GM23338 (cell line): ENCODE data around the gene RTL1. TPM values are rescaled to one million over a fixed set of nuclear protein-coding genes. Genes with fewer than 3 reads are reported as not detected.

Experiments
- ATAC-seq: fragments of 200-7000 bp; cut with Tn5 transposase; 3 replicates; pipeline ENCODE4 v1.9.1; 2020
- DNase-seq: peaks from one replicate; pipeline ENCODE4 v3.0.0-alpha.2; 2015; ENCODE audit warnings: low spot score
- H2AFZ ChIP-seq: fragments of 200-600 bp; sonication (generic); 2 replicates; pipeline ENCODE4 v1.8.0; 2016; ENCODE audit warnings: antibody characterized with exemption, mild to moderate bottlenecking, moderate library complexity
- H3F3A ChIP-seq: fragments of 200-600 bp; sonication (generic); replicated peaks from 2 replicates; pipeline ENCODE4 v1.8.0; 2017; ENCODE audit warnings: antibody characterized with exemption, mixed run types, low read depth
- H3K27ac ChIP-seq: fragments of 200-600 bp; sonication (generic); 2 replicates; pipeline ENCODE4 v1.6.1; 2016; ENCODE audit warnings: low read depth
- H3K27me3 ChIP-seq: fragments of 200-600 bp; sonication (generic); 2 replicates; pipeline ENCODE4 v1.8.0; 2016; ENCODE audit warnings: mild to moderate bottlenecking, mixed run types, moderate library complexity; ENCODE audit not compliant: insufficient read depth
- H3K36me3 ChIP-seq: fragments of 200-600 bp; sonication (generic); 2 replicates; pipeline ENCODE4 v1.8.0; 2016; ENCODE audit warnings: mild to moderate bottlenecking; ENCODE audit not compliant: insufficient read depth
- H3K4me1 ChIP-seq: fragments of 200-600 bp; sonication (generic); 2 replicates; pipeline ENCODE4 v1.8.0; 2016; ENCODE audit warnings: mild to moderate bottlenecking, moderate library complexity; ENCODE audit not compliant: insufficient read depth
- H3K4me2 ChIP-seq: fragments of 200-600 bp; sonication (generic); 2 replicates; pipeline ENCODE4 v1.7.1; 2017; ENCODE audit warnings: mixed run types
- H3K4me3 ChIP-seq: fragments of 200-600 bp; sonication (generic); 2 replicates; pipeline ENCODE4 v1.6.1; 2016; ENCODE audit warnings: mixed run types
- H3K79me2 ChIP-seq: fragments of 200-600 bp; sonication (generic); replicated peaks from 2 replicates; pipeline ENCODE4 v1.8.0; 2017; ENCODE audit warnings: mild to moderate bottlenecking; ENCODE audit not compliant: insufficient read depth
- H3K9me2 ChIP-seq: fragments of 200-600 bp; sonication (generic); 2 replicates; pipeline ENCODE4 v1.8.0; 2017; ENCODE audit not compliant: insufficient read depth
- H4K20me1 ChIP-seq: fragments of 200-600 bp; sonication (generic); replicated peaks from 2 replicates; pipeline ENCODE4 v1.8.0; 2017; ENCODE audit warnings: mild to moderate bottlenecking; ENCODE audit not compliant: insufficient read depth
- H3K27ac Mint-ChIP-seq: 2 replicates; pipeline ENCODE4 v1.8.0; 2020; ENCODE audit warnings: inconsistent platforms, mild to moderate bottlenecking, moderate library complexity, mixed read lengths
- H3K27me3 Mint-ChIP-seq: 3 replicates; pipeline ENCODE4 v1.8.0; 2022; ENCODE audit warnings: low read depth, mild to moderate bottlenecking, moderate library complexity, mixed read lengths, inconsistent platforms; ENCODE audit not compliant: insufficient read depth, poor library complexity
- H3K36me3 Mint-ChIP-seq: 3 replicates; pipeline ENCODE4 v1.8.0; 2021; ENCODE audit warnings: low read depth, mild to moderate bottlenecking, inconsistent platforms, moderate library complexity, mixed read lengths
- H3K4me1 Mint-ChIP-seq: 3 replicates; pipeline ENCODE4 v1.8.0; 2020; ENCODE audit warnings: mild to moderate bottlenecking, inconsistent platforms, mixed read lengths
- H3K4me3 Mint-ChIP-seq: 3 replicates; pipeline ENCODE4 v1.8.0; 2021; ENCODE audit warnings: moderate library complexity, mild to moderate bottlenecking, inconsistent platforms, mixed read lengths
- H3K9me3 Mint-ChIP-seq: 3 replicates; pipeline ENCODE4 v1.8.0; 2020; ENCODE audit warnings: moderate library complexity, mild to moderate bottlenecking, inconsistent platforms, mixed read lengths
- EZH2 ChIP-seq: fragments of 200-600 bp; sonication (generic); IDR thresholded peaks from one replicate; pipeline ENCODE4 v1.8.0; 2017; ENCODE audit warnings: antibody characterized with exemption, mild to moderate bottlenecking, low read depth; ENCODE audit not compliant: unreplicated experiment
- EZH2phosphoT487 ChIP-seq: fragments of 200-600 bp; sonication (generic); IDR thresholded peaks from one replicate; pipeline ENCODE4 v1.8.1; 2018; ENCODE audit warnings: antibody characterized with exemption; ENCODE audit not compliant: unreplicated experiment
- NANOG ChIP-seq: IDR thresholded peaks from 2 replicates; pipeline ENCODE4 v1.6.1; 2016; ENCODE audit warnings: antibody characterized with exemption, borderline replicate concordance
- ZNF331 ChIP-seq: fragments of 250-450 bp; sonication (Bioruptor Pico); IDR thresholded peaks from 2 replicates; pipeline ENCODE4 v1.5.0; 2020; ENCODE audit warnings: low read depth, mild to moderate bottlenecking, moderate library complexity
- ZNF462 ChIP-seq: fragments of 250-450 bp; sonication (Bioruptor Pico); IDR thresholded peaks from 2 replicates; pipeline ENCODE4 v1.5.0; 2020; ENCODE audit warnings: mild to moderate bottlenecking, moderate library complexity
- polyA plus RNA-seq: library from polyadenylated mRNA; unstranded; fragments of >200 nt; fragmentation: Nextera tagmentation; extraction: Ambion mirVana; gene quantifications from 2 replicates; pipeline ENCODE4 v1.2.1, GENCODE V29; 2016
- total RNA-seq: library from RNA; depleted of rRNA; stranded (reverse); fragments of >200 nt; shearing (Covaris generic); gene quantifications from 2 replicates; pipeline ENCODE4 v1.2.3, GENCODE V29; 2014

Gene RTL1
- total and polyA plus RNA-seq, 2 experiments from 2014 or later = not detected

GRCh38 chr14:100839315-100839585 is 64.3 kb downstream of the RTL1 start:
- Histone ChIP-seq H3K4me1 (peaks cover 19% of the 10 kb centered on the region), H3K27ac (no peak overlapping the region), H4K20me1 (no peaks in the 10 kb centered on the region), H3K9me2 (no peaks in the 10 kb centered on the region), H3K36me3 (no peaks in the 10 kb centered on the region), H3K27me3 (no peaks in the 10 kb centered on the region), H3K79me2 (no peaks in the 10 kb centered on the region), H3K4me2 (no peak overlapping the region), H3F3A (no peaks in the 10 kb centered on the region), H3K4me3 (no peak overlapping the region), H2AFZ (peak overlapping the region; percentile 91)
- H3K36me3 Mint-ChIP-seq = no peaks in the 10 kb centered on the region; the same call in 2 of the 3 replicates
- H3K27me3 Mint-ChIP-seq = peaks cover 23% of the 10 kb centered on the region
- H3K4me1 Mint-ChIP-seq = peaks cover 46% of the 10 kb centered on the region
- ATAC-seq (no peak), DNase-seq (no peak)
- no peak overlapping the region; the same call in 2 of the 3 replicates for H3K4me3 Mint-ChIP-seq
- H3K9me3 Mint-ChIP-seq = no peaks in the 10 kb centered on the region
- no peak for TF ChIP-seq ZNF462 (CRISPR knock-in tag)
- H3K27ac Mint-ChIP-seq = peak overlapping the region; percentile 16; the same call in 1 of the 2 replicates

- DNase-seq (no peak), ATAC-seq (peak; percentile 8; the same call in 2 of the 3 replicates)
- Histone ChIP-seq H3K4me3 (no peak overlapping the region), H3K36me3 (no peaks in the 10 kb centered on the region), H3K4me2 (no peak overlapping the region), H3K27me3 (no peaks in the 10 kb centered on the region), H3K79me2 (no peaks in the 10 kb centered on the region), H3F3A (no peaks in the 10 kb centered on the region), H3K27ac (no peak overlapping the region), H2AFZ (peak overlapping the region; percentile 91), H4K20me1 (no peaks in the 10 kb centered on the region), H3K4me1 (peaks cover 19% of the 10 kb centered on the region), H3K9me2 (no peaks in the 10 kb centered on the region)
- Mint-ChIP-seq H3K27me3 (peaks cover 23% of the 10 kb centered on the region), H3K27ac (peak overlapping the region; percentile 16), H3K36me3 (no peaks in the 10 kb centered on the region; the same call in 2 of the 3 replicates), H3K9me3 (no peaks in the 10 kb centered on the region), H3K4me3 (no peak overlapping the region; the same call in 2 of the 3 replicates), H3K4me1 (peaks cover 46% of the 10 kb centered on the region)
- no peak for TF ChIP-seq EZH2phosphoT487
- TF ChIP-seq EZH2 = no peak
- TF ChIP-seq ZNF331 (CRISPR knock-in tag) = no peak
- no peak for TF ChIP-seq ZNF462 (CRISPR knock-in tag)
- TF ChIP-seq NANOG = no peak
These were observed 64.8 kb downstream of the RTL1 start for GRCh38 chr14:100838493-100839314.
